GM21576 (cell line): ENCODE results near the gene HIPK3.
"Not testable (repeated sequence)": the region's sequence is repeated elsewhere in the genome, so short reads cannot be mapped to it uniquely, and the experiment has no call there.

Experiments used
- ATAC-seq: cut with Tn5 transposase; IDR thresholded peaks from one replicate; pipeline ENCODE4 v1.9.1; 2021; ENCODE audit warnings: mild to moderate bottlenecking, moderate library complexity; ENCODE audit not compliant: unreplicated experiment

Gene HIPK3

GRCh38 chr11:33296695-33297094 is 39.5 kb downstream of the HIPK3 start:
- ATAC-seq = no peak

GRCh38 chr11:33303541-33303940 is 46.4 kb downstream of the HIPK3 start:
- ATAC-seq = no peak

- not testable (repeated sequence) for ATAC-seq
Measured at GRCh38 chr11:33306821-33307220, 49.6 kb downstream of the HIPK3 start.

- ATAC-seq = no peak
Measured at GRCh38 chr11:33307984-33308383, 50.8 kb downstream of the HIPK3 start.

- no peak for ATAC-seq
Measured at GRCh38 chr11:33309118-33309517, 51.9 kb downstream of the HIPK3 start.

DNA sequence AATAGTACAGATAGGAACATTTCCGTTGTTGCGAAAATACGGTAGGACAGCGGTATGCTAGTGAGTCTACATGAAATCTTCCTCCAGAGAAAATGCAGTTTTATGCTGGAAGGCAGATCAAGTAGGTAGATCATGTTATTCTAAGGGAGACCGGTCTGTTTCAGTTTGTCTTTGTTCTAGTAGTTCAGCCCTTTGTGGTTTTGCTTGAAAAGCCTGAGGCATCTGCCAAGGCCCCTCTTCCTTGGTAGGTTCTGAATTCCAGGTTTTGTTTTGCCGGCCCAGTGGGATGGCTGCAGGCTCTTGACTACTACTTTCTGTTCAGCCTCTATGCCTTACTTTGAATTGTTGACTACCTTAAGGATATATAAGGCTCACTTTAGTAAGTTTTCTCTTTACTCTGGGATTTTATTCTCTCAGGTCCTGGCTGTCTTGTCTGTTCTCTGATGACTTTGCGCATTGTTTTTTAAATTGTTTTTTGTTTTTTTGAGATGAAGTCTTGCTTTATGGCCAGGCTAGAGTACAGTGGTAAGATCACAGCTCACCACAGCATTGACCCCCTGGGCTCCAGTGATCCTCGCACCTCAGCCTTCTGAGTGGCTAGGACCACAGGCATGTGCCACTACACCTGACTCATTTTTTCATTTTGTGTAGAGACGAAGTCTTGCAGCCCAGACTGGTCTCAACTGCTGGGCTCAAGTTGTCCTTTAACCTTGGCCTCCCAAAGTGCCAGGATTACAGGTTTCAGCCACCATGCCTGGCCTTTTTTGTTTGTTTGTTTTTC is 53.7 kb downstream of the HIPK3 start:
- ATAC-seq = no peak

DNA sequence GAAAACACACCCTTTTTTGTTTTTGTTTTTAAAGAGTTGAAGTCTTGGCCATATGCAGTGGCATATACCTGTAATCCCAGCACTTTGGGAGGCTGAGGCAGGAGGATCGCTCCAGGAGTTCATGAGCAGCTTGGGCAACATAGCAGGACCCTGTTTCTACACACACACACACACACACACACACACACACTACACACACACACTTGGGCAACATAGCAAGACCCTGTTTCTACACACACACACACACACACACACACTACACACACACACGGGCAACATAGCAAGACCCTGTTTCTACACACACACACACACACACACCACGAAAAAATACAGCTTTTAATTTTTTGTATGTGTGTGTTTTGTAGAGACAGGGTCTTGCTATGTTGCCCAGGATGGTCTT is 54.5 kb downstream of the HIPK3 start:
- ATAC-seq = no peak

GRCh38 chr11:33315822-33316221 is 58.6 kb downstream of the HIPK3 start:
- no peak for ATAC-seq

DNA sequence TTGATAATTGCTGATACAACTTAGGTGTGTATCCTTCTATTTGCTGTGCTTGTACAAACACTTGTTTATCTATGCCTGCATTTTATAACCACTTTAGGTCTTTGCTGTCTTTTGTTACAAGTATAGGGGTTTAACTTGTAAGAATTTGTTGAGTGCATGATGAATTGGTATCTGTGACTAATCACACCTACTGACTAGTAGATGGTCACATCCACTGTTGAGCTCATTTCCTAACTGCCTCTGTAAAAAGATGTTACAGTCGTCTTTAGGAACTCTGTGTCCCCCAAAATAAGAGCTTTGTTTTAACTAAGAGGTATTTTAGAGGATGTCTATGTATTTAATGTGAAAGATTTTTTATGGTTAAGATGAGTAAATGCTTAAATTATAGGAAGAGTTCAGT is 60.5 kb downstream of the HIPK3 start:
- no peak for ATAC-seq

DNA sequence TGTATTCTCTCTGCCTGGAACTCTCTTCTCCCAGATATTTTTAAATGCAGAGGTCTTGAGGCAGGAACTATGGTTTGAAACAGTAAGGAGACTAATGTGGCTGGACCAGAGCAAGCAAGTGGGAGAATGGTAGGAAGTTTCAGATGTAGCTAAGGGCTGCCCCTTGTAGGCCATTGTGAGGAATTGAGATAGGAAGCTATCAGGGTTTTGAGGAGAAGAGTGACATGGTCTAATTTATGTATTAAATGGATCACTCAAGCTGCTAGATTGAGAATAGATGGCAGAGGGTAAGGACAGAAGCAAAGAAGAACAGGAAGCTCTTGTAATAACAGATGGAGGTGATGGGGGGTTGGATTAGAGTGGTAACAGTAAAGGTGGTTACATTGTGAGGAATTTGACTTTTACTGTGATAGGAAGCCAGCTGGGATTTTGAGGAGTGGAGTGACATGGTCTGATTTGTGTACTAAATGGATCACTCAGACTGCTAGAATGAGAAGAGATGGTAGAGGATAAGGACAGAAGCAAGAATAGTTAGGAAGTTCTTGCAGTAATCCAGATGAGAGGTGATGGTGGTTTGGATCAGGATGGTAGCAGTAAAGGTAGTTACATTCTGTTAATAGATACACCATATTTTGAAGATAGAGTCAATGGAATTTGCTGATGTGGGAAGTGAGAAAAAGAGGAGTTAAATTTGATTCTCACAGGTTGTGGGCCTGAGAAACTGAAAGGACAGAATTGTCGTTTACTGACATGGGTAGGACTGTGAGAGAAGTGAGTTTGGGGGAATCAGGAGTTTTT is 63.0 kb downstream of the HIPK3 start:
- no peak for ATAC-seq

GRCh38 chr11:33320814-33321330 is 63.7 kb downstream of the HIPK3 start:
- no peak for ATAC-seq

DNA sequence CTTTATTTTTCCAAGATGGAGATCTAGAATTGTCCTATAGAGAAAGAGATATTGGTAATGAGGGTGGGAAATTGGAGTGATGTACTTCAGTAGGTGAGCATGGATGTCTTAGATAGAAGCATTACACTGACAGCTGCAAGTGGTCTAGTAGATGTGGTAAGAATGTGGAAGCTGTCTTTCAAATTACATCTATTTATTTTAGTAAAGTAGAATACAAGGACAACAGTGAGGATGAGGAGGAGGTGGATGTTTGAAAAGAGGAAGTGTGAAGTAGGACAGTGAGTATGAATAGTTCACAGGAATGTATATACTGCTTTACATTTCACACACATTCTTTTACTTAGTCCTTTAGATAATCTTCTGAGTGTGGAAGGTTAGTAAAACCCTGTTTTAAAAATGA is 64.2 kb downstream of the HIPK3 start:
- ATAC-seq = no peak

DNA sequence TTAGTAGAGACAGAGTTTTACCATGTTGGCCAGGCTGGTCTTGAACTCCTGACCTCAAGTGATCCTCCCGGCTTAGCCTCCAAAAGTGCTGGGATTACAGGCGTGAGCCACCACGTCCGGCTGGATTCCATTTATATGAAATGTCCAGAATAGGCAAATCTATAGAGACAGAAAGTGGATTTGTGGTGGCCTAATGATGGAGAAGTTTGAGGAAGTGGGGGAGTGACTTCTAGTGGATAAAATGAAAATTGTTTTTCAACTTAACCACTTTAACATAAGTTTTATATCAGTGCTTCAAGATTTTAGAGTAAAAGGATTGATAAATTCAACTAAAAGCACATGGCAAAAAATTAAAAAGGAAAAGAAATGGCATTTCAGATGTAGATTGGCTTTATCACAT is 66.2 kb downstream of the HIPK3 start:
- ATAC-seq = no peak

- ATAC-seq = no peak
Measured at GRCh38 chr11:33324302-33324985, 67.3 kb downstream of the HIPK3 start.

- ATAC-seq = no peak
Measured at GRCh38 chr11:33325451-33325850, 68.3 kb downstream of the HIPK3 start.

- ATAC-seq = peak; percentile 70
Measured at GRCh38 chr11:33329705-33330329, 72.6 kb downstream of the HIPK3 start.

DNA sequence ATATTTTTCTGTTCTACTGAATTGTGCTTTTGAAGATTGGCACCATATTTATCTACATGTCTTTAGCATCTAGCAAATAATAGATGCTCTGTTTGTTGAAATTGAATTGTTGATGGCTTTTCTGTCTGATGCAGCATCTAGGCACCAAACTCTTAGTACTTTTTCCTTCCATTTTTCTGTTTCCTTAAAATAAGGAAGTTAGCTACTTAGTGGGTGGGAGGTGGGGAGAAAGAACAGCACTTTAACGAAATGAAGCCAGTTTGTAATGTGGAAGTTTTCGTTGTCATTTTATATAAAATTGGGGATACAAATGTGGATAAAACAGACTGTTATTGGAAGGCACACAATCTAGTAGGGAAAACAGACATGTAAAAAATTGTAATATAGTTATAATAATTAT is 76.6 kb downstream of the HIPK3 start:
- no peak for ATAC-seq

DNA sequence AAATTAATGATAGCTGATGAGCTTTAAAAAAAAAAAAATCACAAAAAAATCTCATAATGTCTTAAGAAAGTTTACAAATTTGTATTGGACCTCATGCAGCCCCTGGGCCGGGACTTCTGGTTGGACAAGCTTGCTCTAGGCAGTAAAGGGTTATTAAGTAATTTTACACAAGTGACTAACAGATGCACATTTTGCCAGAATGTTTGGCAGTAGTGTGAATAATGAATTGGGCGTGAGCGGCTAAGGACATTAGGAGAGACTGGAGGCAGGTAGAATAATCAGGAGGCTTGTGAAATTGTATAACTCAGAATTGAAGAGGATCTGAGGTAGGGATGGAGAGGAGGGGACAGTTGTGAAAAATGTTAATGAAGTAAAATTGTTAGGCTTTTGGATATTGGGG is 77.4 kb downstream of the HIPK3 start:
- ATAC-seq = no peak

DNA sequence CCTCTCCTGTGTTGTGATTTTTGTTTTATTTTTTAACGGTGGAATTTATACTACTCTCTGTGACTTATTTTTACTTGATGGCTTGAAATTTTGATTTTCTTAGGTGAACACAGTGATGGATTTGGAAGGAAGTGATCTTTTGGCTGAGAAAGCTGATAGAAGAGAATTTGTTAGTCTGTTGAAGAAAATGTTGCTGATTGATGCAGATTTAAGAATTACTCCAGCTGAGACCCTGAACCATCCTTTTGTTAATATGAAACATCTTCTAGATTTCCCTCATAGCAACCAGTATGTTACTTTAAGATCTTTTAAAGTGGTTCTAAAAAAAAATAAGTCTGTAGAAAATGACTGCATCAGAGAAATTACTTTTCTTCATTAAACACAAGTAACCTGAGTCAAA is 82.1 kb downstream of the HIPK3 start:
- no peak for ATAC-seq

- ATAC-seq = no peak
Measured at GRCh38 chr11:33344611-33345010, 87.4 kb downstream of the HIPK3 start.

DNA sequence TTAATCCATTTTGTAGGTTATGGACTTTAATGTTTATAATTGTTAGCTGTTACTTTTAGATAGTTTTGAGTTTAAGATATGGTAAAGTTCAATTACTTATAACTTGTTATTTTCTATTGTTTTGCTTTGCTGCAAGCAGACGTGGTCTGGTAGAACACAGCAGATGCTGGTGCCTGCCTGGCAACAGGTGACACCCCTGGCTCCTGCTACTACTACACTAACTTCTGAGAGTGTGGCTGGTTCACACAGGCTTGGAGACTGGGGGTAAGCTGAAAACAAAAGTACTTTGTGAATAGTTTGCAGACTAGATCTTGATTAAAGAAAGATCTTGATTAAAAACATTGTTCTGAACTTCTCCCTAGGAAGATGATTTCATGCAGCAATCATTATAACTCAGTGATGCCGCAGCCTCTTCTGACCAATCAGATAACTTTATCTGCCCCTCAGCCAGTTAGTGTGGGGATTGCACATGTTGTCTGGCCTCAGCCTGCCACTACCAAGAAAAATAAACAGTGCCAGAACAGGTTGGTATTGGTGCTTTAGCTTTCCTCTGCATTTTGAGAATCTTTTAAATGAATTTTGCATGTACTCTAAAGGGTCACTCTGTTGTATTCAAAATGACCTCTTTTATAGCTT is 90.4 kb downstream of the HIPK3 start:
- peak; percentile 89 for ATAC-seq
